ENCODE results near the gene FAM50B. TPM values are rescaled to one million over a fixed set of nuclear protein-coding genes. Genes with fewer than 3 reads are reported as not detected.
A peak's percentile ranks its signal among the peaks of the same experiment; 100 is the strongest.

Gene FAM50B
- total RNA-seq, 1 experiment from 2014 or later: 14.3 TPM

- no TSS peak for BruUV-seq (replicated peaks)
These were observed 11.4 kb upstream of the FAM50B start for GRCh38 chr6:3837781-3838180.

DNA sequence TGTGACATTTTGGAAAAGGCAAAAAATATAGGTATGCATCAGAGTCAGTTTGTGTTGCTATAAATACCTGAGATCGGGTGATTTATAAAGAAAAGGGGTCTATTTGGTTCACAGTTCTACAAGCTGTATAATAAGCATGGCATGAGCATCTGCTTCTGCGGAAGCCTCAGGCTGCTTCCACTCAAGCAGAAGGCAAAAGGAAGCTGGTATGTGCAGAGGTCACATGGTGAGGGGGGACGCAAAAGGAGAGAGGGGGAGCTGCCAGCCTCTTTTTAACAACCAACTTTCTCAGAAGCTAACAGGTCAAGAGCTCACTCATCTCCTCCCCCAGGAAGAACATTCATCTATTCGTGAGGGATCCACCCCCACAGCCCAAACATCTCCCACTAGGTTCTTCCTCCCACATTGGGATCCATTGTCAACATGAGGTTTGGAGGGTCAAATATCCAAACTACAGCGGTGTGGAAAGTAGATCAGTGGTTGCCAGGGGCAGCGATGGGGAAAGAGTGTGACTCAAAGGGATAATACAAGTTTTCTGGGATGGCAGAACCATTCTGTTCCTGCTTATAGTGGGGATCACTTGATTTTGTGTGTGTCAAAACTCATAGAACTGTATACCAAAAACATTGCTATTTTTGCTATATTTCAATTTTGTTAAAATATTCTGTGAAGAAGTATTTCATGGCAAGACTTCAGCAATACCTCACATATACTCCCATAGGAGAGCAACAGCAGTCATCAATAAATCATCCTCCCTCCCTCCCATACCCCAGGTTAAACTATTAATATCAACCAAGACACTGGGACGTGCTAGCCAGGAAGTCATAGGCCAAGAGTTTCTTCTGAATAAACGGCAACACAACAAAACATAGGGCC is 9.9 kb upstream of the FAM50B start:
- Histone ChIP-seq H3F3A (ENCODE audit: insufficient read depth, low read depth) (no peaks in the 10 kb centered on the region; the same call in 1 of the 2 replicates), H3K27me3 (ENCODE audit: insufficient read depth, low read depth) (no peaks in the 10 kb centered on the region), H2AFZ (no peak overlapping the region), H3K4me2 (no peak overlapping the region), H4K20me1 (ENCODE audit: insufficient read depth) (no peaks in the 10 kb centered on the region), H3K9me3 (ENCODE audit: insufficient read depth, low read depth) (no peaks in the 10 kb centered on the region), H3K79me2 (ENCODE audit: low read depth) (no peaks in the 10 kb centered on the region), H3K36me3 (ENCODE audit: low read depth) (no peaks in the 10 kb centered on the region), H3K9me2 (ENCODE audit: insufficient read depth) (no peaks in the 10 kb centered on the region), H3K27ac (no peak overlapping the region), H3K4me3 (no peak overlapping the region), H3K4me1 (replicated peaks; ENCODE audit: insufficient read depth) (peaks cover 21% of the 10 kb centered on the region)
- TF ChIP-seq, protein P1, sequence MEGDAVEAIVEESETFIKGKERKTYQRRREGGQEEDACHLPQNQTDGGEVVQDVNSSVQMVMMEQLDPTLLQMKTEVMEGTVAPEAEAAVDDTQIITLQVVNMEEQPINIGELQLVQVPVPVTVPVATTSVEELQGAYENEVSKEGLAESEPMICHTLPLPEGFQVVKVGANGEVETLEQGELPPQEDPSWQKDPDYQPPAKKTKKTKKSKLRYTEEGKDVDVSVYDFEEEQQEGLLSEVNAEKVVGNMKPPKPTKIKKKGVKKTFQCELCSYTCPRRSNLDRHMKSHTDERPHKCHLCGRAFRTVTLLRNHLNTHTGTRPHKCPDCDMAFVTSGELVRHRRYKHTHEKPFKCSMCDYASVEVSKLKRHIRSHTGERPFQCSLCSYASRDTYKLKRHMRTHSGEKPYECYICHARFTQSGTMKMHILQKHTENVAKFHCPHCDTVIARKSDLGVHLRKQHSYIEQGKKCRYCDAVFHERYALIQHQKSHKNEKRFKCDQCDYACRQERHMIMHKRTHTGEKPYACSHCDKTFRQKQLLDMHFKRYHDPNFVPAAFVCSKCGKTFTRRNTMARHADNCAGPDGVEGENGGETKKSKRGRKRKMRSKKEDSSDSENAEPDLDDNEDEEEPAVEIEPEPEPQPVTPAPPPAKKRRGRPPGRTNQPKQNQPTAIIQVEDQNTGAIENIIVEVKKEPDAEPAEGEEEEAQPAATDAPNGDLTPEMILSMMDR (conservative IDR thresholded peaks at IDR 0.05): no peak
- no peak for TF ChIP-seq EZH2 (IDR thresholded peaks at IDR 0.05; ENCODE audit: low read depth)
- intact Hi-C loops (cut with micrococcal nuclease; ENCODE audit: unreplicated experiment): no loop called here
- no peak for DNase-seq
- no TSS peak for BruUV-seq (replicated peaks)
- ChIA-PET CTCF (no interaction called here), POLR2A (ENCODE audit: unreplicated experiment) (no interaction called here)

More at GRCh38 chr6:3837781-3838180, 11.4 kb upstream of the FAM50B start:
- Histone ChIP-seq H3K27me3 (ENCODE audit: insufficient read depth, low read depth) (no peaks in the 10 kb centered on the region), H3K36me3 (ENCODE audit: low read depth) (no peaks in the 10 kb centered on the region), H3K4me1 (replicated peaks; ENCODE audit: insufficient read depth) (peaks cover 11% of the 10 kb centered on the region), H4K20me1 (ENCODE audit: insufficient read depth) (no peaks in the 10 kb centered on the region), H2AFZ (no peak overlapping the region), H3F3A (ENCODE audit: insufficient read depth, low read depth) (no peaks in the 10 kb centered on the region; the same call in 1 of the 2 replicates), H3K27ac (no peak overlapping the region), H3K9me2 (ENCODE audit: insufficient read depth) (no peaks in the 10 kb centered on the region), H3K79me2 (ENCODE audit: low read depth) (no peaks in the 10 kb centered on the region), H3K9me3 (ENCODE audit: insufficient read depth, low read depth) (no peaks in the 10 kb centered on the region), H3K4me3 (no peak overlapping the region), H3K4me2 (no peak overlapping the region)
- ChIA-PET POLR2A (ENCODE audit: unreplicated experiment) (no interaction called here), CTCF (no interaction called here)
- TF ChIP-seq EZH2 (IDR thresholded peaks at IDR 0.05; ENCODE audit: low read depth): no peak
- TF ChIP-seq, protein P1 (conservative IDR thresholded peaks at IDR 0.05): no peak
- intact Hi-C loops (cut with micrococcal nuclease; ENCODE audit: unreplicated experiment): no loop called here
- no peak for DNase-seq

GRCh38 chr6:3841066-3841454 is 8.1 kb upstream of the FAM50B start:
- Histone ChIP-seq H3K4me3 (no peak overlapping the region), H2AFZ (no peak overlapping the region), H3K9me2 (ENCODE audit: insufficient read depth) (no peaks in the 10 kb centered on the region), H4K20me1 (ENCODE audit: insufficient read depth) (no peaks in the 10 kb centered on the region), H3K27me3 (ENCODE audit: insufficient read depth, low read depth) (no peaks in the 10 kb centered on the region), H3K4me1 (replicated peaks; ENCODE audit: insufficient read depth) (peaks cover 21% of the 10 kb centered on the region), H3K9me3 (ENCODE audit: insufficient read depth, low read depth) (no peaks in the 10 kb centered on the region), H3K27ac (no peak overlapping the region), H3F3A (ENCODE audit: insufficient read depth, low read depth) (no peaks in the 10 kb centered on the region; the same call in 1 of the 2 replicates), H3K36me3 (ENCODE audit: low read depth) (no peaks in the 10 kb centered on the region), H3K4me2 (0 out of 2 replicates have a peak overlapping the region, but pooled peaks have one; percentile 31), H3K79me2 (ENCODE audit: low read depth) (no peaks in the 10 kb centered on the region)
- POLR2A ChIA-PET (ENCODE audit: unreplicated experiment): no interaction called here
- CTCF ChIA-PET: no interaction called here
- TF ChIP-seq, protein P1 (conservative IDR thresholded peaks at IDR 0.05): no peak
- TF ChIP-seq EZH2 (IDR thresholded peaks at IDR 0.05; ENCODE audit: low read depth): no peak
- intact Hi-C loops (cut with micrococcal nuclease; ENCODE audit: unreplicated experiment): loop anchor here (10.0 kb wide), 1 partner anchor 314 kb away; no protein-coding TSS in a partner anchor
- no TSS peak for BruUV-seq (replicated peaks)
- DNase-seq: no peak

Data from PC-9 (cell line).